ENCODE measurements around the gene USP40.

DNA sequence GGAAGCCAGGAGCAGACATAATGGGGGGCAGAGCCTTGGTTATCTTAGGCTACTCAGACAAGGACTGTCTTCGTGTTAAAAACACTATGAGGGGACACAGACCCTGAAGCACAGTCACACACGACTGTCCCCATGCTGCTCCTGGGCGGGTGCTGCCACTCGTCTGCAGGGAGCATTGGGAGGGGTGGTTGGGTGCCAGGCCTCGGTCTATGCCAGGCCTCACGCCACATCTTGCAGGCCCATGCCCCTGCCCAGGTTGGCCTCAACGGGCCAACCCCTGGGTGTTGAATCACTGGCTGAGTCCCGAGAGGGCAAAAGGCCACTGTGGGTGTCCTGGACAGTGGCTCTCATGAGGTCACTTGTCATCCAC, 97.9 kb downstream of the USP40 start:
- TF ChIP-seq GATA2 (IDR thresholded peaks at IDR 0.05; ENCODE audit: low read depth, low read length) (no peak), GATA3 (IDR thresholded peaks at IDR 0.05; ENCODE audit: low read depth, low read length) (no peak)

Measured in SH-SY5Y (cell line).